A673 (cell line): ENCODE data around the gene L3HYPDH. TPM values are rescaled to one million over a fixed set of nuclear protein-coding genes. Genes with fewer than 3 reads are reported as not detected.

Experiments used
- BruUV-seq: library from RNA; stranded (reverse); fragments of 400-500 nt; replicated peaks from 2 replicates; lab custom pipeline; 2021; lab: Mats Ljungman, UMichigan
- CTCF ChIA-PET: fragments of 300-600 bp; sonication (Branson Sonifier 250); formaldehyde crosslinking; loops from one replicate; lab custom pipeline; 2022; ENCODE audit warnings: antibody characterized with exemption; lab: Charles Lee
- POLR2A ChIA-PET: fragments of 300-600 bp; sonication (Branson Sonifier 250); formaldehyde crosslinking; loops from one replicate; lab custom pipeline; 2022; ENCODE audit warnings: antibody characterized with exemption; ENCODE audit not compliant: low non-redundant PET; lab: Charles Lee
- DNase-seq: peaks from one replicate; pipeline ENCODE4 v3.0.0-alpha.2; 2015; ENCODE audit warnings: low spot score
- H3K27ac ChIP-seq: fragments of 200-600 bp; sonication (generic); 2 replicates; pipeline ENCODE4 v1.5.1; 2016; ENCODE audit warnings: mixed run types, low read depth, mild to moderate bottlenecking, mixed read lengths, antibody characterized with exemption, low read length; ENCODE audit not compliant: poor library complexity, severe bottlenecking
- H3K27me3 ChIP-seq: fragments of 200-600 bp; sonication (generic); replicated peaks from 2 replicates; pipeline ENCODE4 v1.6.1; 2017; ENCODE audit warnings: mixed run types, low read depth, mild to moderate bottlenecking, mixed read lengths, antibody characterized with exemption, low read length; ENCODE audit not compliant: insufficient read depth, poor library complexity
- H3K36me3 ChIP-seq: fragments of 200-600 bp; sonication (generic); 2 replicates; pipeline ENCODE4 v1.6.1; 2016; ENCODE audit warnings: mixed run types, mild to moderate bottlenecking, mixed read lengths, antibody characterized with exemption, low read length; ENCODE audit not compliant: insufficient read depth, poor library complexity, severe bottlenecking
- H3K4me1 ChIP-seq: fragments of 200-600 bp; sonication (generic); 2 replicates; pipeline ENCODE4 v1.6.1; 2017; ENCODE audit warnings: mixed run types, mild to moderate bottlenecking, mixed read lengths, antibody characterized with exemption, low read length; ENCODE audit not compliant: insufficient read depth, poor library complexity, severe bottlenecking
- H3K4me3 ChIP-seq: fragments of 200-600 bp; sonication (generic); 2 replicates; pipeline ENCODE4 v1.5.1; 2016; ENCODE audit warnings: low read depth, mixed run types, mild to moderate bottlenecking, mixed read lengths, low read length; ENCODE audit not compliant: poor library complexity, severe bottlenecking
- H3K9me3 ChIP-seq: fragments of 200-600 bp; sonication (generic); 2 replicates; pipeline ENCODE4 v1.6.1; 2016; ENCODE audit warnings: mixed run types, low read depth, mild to moderate bottlenecking, mixed read lengths, antibody characterized with exemption, low read length; ENCODE audit not compliant: poor library complexity, severe bottlenecking
- EZH2 ChIP-seq: fragments of 200-600 bp; sonication (generic); IDR thresholded peaks from 2 replicates; pipeline ENCODE4 v1.6.1; 2017; ENCODE audit warnings: borderline replicate concordance, low read depth, mild to moderate bottlenecking, mixed read lengths, antibody characterized with exemption, low read length; ENCODE audit not compliant: poor library complexity, severe bottlenecking
- intact Hi-C: fragments of 100-400 bp; cut with micrococcal nuclease; formaldehyde crosslinking; loops from one replicate; pipeline ENCODE4 v1.10.0; 2022; ENCODE audit not compliant: unreplicated experiment
- total RNA-seq: library from RNA; stranded (reverse); gene quantifications from 2 replicates; pipeline ENCODE4 v1.2.3, GENCODE V29; 2021
- TF ChIP-seq, protein P1 (sequence below): fragments of 300-800, 200-600 bp; sonication (generic); conservative IDR thresholded peaks from 2 replicates; pipeline ENCODE4 v1.5.1; 2017; ENCODE audit warnings: low read depth, mild to moderate bottlenecking, antibody characterized with exemption, low read length, moderate library complexity, mixed read lengths

L3HYPDH gene
- total RNA-seq, 1 experiment from 2014 or later = 31.9 TPM

DNA sequence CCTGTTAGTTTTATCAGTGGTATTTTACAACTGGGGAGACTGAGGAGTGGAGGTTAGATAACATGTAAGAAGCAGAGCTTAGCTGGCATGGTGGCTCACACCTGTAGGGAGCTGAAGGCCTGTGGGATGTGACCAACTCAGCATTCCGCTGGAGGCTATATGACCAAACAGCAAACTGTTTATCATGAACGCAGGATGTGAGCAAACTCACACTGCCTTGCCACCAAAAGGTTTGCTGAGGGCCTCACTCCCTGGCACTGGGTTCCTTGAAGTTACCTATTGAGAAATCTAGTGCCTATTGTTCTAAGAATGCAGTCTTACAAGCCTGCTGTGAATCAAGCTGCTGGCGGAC, 23.5 kb upstream of the L3HYPDH start:
- intact Hi-C loops = loop anchor here (1.0 to 2.0 kb wide), 2 partner anchors 71 to 181 kb away; no protein-coding TSS in a partner anchor
- TF ChIP-seq, protein P1, sequence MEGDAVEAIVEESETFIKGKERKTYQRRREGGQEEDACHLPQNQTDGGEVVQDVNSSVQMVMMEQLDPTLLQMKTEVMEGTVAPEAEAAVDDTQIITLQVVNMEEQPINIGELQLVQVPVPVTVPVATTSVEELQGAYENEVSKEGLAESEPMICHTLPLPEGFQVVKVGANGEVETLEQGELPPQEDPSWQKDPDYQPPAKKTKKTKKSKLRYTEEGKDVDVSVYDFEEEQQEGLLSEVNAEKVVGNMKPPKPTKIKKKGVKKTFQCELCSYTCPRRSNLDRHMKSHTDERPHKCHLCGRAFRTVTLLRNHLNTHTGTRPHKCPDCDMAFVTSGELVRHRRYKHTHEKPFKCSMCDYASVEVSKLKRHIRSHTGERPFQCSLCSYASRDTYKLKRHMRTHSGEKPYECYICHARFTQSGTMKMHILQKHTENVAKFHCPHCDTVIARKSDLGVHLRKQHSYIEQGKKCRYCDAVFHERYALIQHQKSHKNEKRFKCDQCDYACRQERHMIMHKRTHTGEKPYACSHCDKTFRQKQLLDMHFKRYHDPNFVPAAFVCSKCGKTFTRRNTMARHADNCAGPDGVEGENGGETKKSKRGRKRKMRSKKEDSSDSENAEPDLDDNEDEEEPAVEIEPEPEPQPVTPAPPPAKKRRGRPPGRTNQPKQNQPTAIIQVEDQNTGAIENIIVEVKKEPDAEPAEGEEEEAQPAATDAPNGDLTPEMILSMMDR = no peak
- no peak for TF ChIP-seq EZH2
- Histone ChIP-seq H3K4me1 (no peaks in the 10 kb centered on the region), H3K36me3 (peaks cover 13% of the 10 kb centered on the region), H3K27me3 (no peaks in the 10 kb centered on the region), H3K9me3 (no peaks in the 10 kb centered on the region), H3K4me3 (no peak overlapping the region), H3K27ac (no peak overlapping the region)
- ChIA-PET CTCF (interaction anchor here (0.6 to 1.3 kb wide), 9 partner anchors 45 to 880 kb away, joined by 3 to 26 read pairs (median 9); partner anchors contain the start of gene CCDC175), POLR2A (no interaction called here)
- DNase-seq = no peak
- BruUV-seq = no TSS peak

DNA sequence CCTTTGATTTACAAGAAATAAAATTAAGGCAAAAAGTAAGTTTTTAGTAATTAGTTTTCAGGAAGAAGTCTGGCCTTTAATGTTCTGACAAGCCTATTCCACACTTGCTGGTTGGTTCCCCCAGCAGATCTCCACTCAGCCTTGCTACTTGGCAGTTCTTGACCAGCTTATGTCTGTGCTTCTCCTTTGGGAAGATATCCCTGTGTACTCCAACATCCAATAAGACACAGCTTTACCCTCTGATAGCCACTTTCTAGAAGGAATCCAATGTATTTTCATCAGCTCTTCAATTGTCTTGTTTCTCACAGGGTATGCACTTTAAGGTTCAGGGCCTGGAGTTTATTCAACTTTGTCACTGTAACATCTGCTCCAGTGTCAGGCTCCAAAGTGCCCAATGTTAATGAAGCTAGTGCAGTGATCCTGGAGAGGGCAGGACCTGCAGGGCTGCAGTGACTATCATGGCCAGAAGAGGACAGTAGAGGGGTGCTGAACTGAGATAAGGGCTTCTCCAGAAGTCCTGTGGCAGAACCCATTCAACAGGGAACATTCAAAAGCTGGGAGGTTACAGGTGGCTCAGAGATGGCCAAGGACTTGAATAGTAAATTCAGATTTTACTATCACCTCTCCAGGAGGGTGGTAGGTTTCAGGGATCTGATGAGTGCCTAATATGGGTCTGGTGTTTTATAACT, 23.0 kb upstream of the L3HYPDH start:
- DNase-seq = peak; percentile 80
- TF ChIP-seq, protein P1 = peak; percentile 97
- TF ChIP-seq EZH2 = no peak
- ChIA-PET POLR2A (no interaction called here), CTCF (interaction anchor here (0.6 to 1.3 kb wide), 9 partner anchors 45 to 879 kb away, joined by 3 to 26 read pairs (median 9); partner anchors contain the start of gene CCDC175)
- Histone ChIP-seq H3K4me3 (no peak overlapping the region), H3K4me1 (no peaks in the 10 kb centered on the region), H3K27ac (no peak overlapping the region), H3K27me3 (no peaks in the 10 kb centered on the region), H3K36me3 (peaks cover 13% of the 10 kb centered on the region), H3K9me3 (no peaks in the 10 kb centered on the region)
- no TSS peak for BruUV-seq
- intact Hi-C loops = loop anchor here (1.0 to 2.0 kb wide), 2 partner anchors 72 to 181 kb away; no protein-coding TSS in a partner anchor

- no peaks in the 10 kb centered on the region for H3K27me3 ChIP-seq
- no TSS peak for BruUV-seq
- CTCF ChIA-PET = no interaction called here
- no peaks in the 10 kb centered on the region for H3K4me1 ChIP-seq
- H3K36me3 ChIP-seq = peaks cover 19% of the 10 kb centered on the region
- POLR2A ChIA-PET = no interaction called here
- no peak overlapping the region for H3K27ac ChIP-seq
- DNase-seq = no peak
- intact Hi-C loops = no loop called here
- no peaks in the 10 kb centered on the region for H3K9me3 ChIP-seq
- no peak overlapping the region for H3K4me3 ChIP-seq
- no peak for TF ChIP-seq EZH2
- TF ChIP-seq, protein P1 = no peak
These were observed 19.0 kb upstream of the L3HYPDH start for GRCh38 chr14:59503256-59503655.
